ENCODE measurements around the gene KAZN.
"Not testable (repeated sequence)": the region's sequence is repeated elsewhere in the genome, so short reads cannot be mapped to it uniquely, and the experiment has no call there.

KAZN gene

DNA sequence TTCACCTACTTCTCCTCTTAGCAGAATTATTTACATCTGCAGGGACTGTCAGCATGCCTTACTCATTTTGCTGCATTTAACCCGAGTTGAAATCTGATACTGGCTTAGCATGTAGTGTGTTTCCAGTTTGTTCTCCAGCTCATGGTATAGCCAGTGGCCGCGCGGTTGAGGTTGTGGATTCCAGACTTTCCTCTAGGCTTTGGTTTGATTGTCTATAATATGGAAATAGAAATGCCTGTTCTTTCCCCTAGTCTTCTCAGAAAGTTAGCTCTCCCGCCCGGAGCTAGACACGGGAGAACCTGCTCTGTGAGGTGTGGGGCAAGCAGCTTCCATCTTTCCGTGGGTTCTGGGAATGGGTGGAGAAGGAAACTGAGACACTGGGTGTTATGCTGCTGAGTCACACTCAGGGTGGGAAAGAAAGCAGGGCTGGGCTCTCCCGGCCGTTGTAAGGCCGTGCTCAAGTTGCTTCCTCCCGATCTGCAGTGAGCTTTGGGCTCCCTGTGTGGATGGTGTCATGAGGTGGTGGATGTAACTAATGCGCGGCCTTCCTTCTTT, 348.3 kb downstream of the KAZN start:
- DNase-seq, result no peak

GRCh38 chr1:14947421-14947820, 348.9 kb downstream of the KAZN start:
- no peak for DNase-seq

- DNase-seq, result no peak
These were observed 349.7 kb downstream of the KAZN start for GRCh38 chr1:14948112-14948652.

GRCh38 chr1:14949270-14949835, 350.9 kb downstream of the KAZN start:
- DNase-seq, result no peak

- no peak for DNase-seq
These were observed 351.6 kb downstream of the KAZN start for GRCh38 chr1:14949836-14950713.

DNA sequence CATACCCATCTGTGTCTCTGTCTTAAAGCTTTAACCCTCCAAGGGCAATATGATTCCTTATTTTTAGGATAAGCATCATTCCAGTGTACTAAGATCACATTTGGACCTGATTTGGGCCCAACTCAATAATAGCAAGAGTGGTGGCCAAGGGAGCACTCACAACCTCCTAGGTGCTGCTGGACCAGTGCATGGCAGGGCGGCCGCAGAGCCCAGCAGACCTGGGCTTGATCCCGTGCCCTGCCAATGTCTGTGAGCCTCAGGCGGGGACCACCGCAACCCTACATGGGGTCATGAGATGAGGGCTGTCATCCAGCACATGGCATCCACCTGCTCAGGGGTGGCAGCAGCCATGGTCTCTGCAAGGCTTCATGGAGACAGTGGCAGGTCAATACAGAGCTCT, 353.3 kb downstream of the KAZN start:
- DNase-seq, result no peak

- no peak for DNase-seq
These were observed 354.3 kb downstream of the KAZN start for GRCh38 chr1:14952626-14953314.

- DNase-seq, result no peak
These were observed 355.7 kb downstream of the KAZN start for GRCh38 chr1:14954210-14954609.

GRCh38 chr1:14954930-14955329, 356.4 kb downstream of the KAZN start:
- no peak for DNase-seq

- peak; percentile 86 for DNase-seq
These were observed 356.9 kb downstream of the KAZN start for GRCh38 chr1:14955402-14955801.

GRCh38 chr1:14955976-14956375, 357.5 kb downstream of the KAZN start:
- no peak for DNase-seq

DNA sequence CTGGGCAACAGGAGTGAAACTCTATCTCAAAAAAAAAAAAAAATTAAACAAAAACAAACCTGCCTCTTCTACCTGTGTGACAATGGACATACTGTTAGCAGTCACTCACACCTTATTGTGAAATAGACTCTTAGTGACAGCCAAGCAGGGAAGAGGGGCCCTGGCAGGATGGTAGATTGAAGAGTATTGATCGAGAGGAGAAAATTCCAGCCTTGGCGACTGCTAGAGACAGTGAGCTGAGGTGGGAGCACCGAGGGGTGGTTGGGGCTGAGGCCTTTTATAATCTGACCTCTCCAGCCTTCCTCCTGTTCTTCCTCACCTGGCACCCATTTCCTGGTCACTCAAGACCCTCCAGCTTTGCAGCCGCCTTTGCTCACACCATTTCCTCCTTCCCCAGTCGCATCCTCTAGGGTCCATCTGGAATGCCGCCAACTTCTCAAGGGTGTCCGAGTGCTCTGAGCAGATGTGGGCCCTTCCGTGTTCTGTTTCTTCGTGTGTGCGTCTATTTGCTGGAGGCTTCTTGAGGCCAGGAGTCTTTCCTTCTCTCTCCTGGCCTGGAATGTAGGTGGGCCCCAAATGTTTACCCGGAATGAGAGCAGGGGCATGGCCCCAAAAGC, 358.2 kb downstream of the KAZN start:
- DNase-seq, result no peak

- no peak for DNase-seq
These were observed 359.1 kb downstream of the KAZN start for GRCh38 chr1:14957375-14958098.

GRCh38 chr1:14958249-14959058, 360.0 kb downstream of the KAZN start:
- no peak for DNase-seq

DNA sequence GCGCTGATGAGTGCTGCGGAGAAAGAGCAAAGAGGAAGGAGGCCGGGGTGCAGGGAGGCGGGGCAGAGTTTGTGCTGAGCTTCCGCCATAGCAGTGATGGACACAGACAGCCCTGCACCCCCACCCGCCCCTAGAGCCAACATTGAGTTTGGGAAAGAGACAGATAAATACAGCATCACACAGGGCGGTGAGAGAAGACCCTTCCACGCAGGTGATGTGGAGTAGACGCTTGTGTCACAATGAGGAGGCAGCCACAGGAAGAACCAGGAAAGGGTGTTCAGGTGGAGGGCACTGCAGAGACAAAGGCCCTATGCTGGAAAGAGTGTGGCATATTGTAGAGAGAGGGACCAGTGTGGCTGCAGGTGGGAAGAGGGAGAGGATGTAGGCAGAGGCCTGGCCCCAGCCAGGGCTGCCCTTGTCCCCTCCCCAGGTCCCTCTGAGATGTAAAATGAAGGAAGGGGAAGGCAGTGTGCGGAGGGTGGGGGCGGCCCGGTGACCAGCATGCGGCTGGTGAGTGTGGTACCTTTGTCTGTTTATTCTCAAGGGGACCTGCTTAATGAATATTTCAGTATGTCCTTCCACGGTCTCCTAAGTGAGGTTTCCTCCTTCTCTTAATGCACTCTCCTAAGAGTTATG, 360.7 kb downstream of the KAZN start:
- no peak for DNase-seq

DNA sequence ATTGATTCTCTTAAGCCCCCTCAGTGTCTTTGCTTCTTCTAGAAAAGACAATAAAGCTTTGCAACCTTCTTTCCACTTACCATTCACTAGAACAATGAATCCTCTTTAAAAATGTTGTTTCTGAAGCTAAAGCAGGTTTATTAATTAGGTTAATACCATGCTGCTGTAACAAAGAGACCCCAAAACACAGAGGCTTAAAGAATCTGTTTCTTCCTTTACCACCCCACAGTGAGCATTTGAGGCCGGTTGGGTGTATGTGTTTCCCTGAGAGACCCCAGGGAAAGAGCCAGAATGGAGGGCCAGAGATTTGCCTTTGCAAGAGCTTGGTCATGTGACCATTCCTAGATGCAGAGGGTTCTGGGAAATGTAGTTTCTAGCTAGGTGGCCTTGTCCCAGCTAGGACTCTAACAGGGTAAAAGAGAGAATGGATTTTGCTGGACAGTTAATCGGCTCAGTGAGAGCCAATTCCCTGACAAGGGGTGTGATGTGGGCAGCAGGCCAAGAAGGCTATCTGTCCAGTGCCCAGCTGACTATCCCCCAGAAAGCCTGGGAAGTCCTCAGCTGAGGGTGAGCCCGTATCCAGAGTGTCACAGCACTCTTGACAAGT, 363.3 kb downstream of the KAZN start:
- no peak for DNase-seq

- no peak for DNase-seq
These were observed 363.9 kb downstream of the KAZN start for GRCh38 chr1:14962407-14962806.

- DNase-seq, result not testable (repeated sequence)
These were observed 365.6 kb downstream of the KAZN start for GRCh38 chr1:14963791-14964710.

DNA sequence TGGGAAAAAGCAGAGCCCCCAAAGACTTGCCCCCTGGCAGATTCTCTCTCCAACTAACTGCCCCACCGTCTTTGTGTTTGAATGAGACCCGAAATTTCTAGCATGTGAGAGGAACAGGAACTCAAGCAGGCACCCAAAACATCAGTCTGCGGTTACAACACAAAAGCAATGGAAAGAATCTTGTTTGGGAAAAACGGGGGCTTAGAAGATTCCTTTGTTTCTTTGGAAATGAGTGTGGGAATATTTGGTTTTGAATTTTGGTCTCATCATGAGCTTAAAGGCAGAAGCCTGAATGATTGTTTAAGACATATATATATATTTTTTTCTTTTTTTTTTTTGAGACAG, 366.2 kb downstream of the KAZN start:
- no peak for DNase-seq

All from NCI-H510A (cell line).